ENCODE results near the gene P4HA2. TPM values are rescaled to one million over a fixed set of nuclear protein-coding genes. Genes with fewer than 3 reads are reported as not detected.

Gene P4HA2
- total and polyA plus RNA-seq, 9 of the 15 experiments (the other 6 are each of a cell fraction or from before 2014, with no cell fraction given) = 9.6 to 50.0 (median 12.7) TPM

DNA sequence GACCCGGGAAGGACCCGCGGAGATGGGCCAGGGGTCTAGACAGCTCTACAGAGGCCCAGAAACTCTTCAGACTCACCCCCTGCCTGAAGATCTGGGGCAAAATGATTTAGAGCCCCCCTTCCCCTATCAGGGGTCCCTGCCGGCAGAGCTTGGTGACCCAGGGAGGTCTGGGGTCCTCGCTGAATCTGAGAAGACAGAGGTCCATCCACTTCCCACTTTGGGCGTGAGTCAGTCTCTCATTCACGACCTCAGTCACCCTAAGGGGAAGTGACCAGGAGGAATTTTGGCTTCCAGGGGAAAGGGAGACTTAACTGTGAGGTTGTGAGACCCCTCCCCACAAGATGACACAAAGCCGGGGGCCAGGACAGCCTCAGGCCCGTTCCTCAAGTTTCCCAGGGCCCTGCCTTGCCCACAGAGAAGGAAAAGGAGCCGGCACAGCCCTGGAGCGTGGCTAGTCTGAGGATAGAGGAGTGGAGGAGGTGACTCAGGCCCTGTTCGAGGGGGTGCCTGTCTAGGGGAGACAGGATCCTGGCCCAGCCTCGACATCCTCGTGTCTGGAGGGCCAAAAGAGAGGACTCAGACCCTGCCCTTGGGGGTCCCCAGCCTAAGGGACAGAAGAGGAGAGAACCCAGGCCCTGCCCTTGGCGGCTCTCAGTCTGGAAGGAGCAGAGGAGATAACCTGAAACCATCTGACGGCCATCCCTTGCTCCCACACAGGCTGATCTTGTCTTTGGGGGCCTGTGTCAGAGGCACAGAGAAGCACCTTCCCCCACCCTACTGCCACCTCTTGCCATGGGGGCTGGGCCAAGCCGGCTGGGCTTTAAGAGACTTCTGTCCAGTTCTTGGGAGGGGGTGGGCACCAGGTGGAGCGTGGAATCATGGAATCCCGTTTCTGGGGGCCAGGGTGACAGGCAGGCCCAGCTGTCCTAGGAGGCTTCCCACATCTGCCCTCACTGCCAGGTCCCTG, 30.7 kb upstream of the P4HA2 start (continued):
- TF ChIP-seq ZFX (CRISPR knock-in tag; IDR thresholded peaks at IDR 0.05) (peak; percentile 46), ZBTB7A (IDR thresholded peaks at IDR 0.05; ENCODE audit: borderline replicate concordance, control insufficient read depth, low read depth, low read length) (peak; percentile 36), ZNF121 (CRISPR knock-in tag; conservative IDR thresholded peaks at IDR 0.05) (no peak), SMARCA5 (IDR thresholded peaks at IDR 0.05) (no peak), POLR2AphosphoS2 (IDR thresholded peaks at IDR 0.05; ENCODE audit: low read length) (no peak), MAZ (CRISPR knock-in tag; conservative IDR thresholded peaks at IDR 0.05 in 1 of 2, IDR thresholded peaks at IDR 0.05 in 1 of 2) (no peak), ZNF507 (tag; conservative IDR thresholded peaks at IDR 0.05) (no peak), HNRNPK (IDR thresholded peaks at IDR 0.05; ENCODE audit: low read depth, low read length, poor library complexity, severe bottlenecking) (no peak), HNRNPUL1 (IDR thresholded peaks at IDR 0.05; ENCODE audit: low read length) (no peak), CBX8 (IDR thresholded peaks at IDR 0.05; ENCODE audit: borderline replicate concordance, extremely low read depth, low read depth, low read length, poor library complexity, severe bottlenecking) (no peak), KAT7 (CRISPR knock-in tag; IDR thresholded peaks at IDR 0.05; ENCODE audit: borderline replicate concordance) (0 out of 2 replicates have a peak, but pooled peaks have one; percentile 68), ZNF764 (CRISPR knock-in tag; IDR thresholded peaks at IDR 0.05; ENCODE audit: low read depth) (no peak), JUND (IDR thresholded peaks at IDR 0.05; ENCODE audit: borderline replicate concordance, low read depth, low read length) (0 out of 2 replicates have a peak, but pooled peaks have one; percentile 34), JUND (tag; IDR thresholded peaks at IDR 0.05; ENCODE audit: borderline replicate concordance, low read depth, low read length) (no peak), NFE2 (IDR thresholded peaks at IDR 0.05; ENCODE audit: low read depth) (no peak)
- TF ChIP-seq, protein P1, sequence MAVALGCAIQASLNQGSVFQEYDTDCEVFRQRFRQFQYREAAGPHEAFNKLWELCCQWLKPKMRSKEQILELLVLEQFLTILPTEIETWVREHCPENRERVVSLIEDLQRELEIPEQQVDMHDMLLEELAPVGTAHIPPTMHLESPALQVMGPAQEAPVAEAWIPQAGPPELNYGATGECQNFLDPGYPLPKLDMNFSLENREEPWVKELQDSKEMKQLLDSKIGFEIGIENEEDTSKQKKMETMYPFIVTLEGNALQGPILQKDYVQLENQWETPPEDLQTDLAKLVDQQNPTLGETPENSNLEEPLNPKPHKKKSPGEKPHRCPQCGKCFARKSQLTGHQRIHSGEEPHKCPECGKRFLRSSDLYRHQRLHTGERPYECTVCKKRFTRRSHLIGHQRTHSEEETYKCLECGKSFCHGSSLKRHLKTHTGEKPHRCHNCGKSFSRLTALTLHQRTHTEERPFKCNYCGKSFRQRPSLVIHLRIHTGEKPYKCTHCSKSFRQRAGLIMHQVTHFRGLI (CRISPR knock-in tag; IDR thresholded peaks at IDR 0.05) = no peak
- TF ChIP-seq, protein P2, sequence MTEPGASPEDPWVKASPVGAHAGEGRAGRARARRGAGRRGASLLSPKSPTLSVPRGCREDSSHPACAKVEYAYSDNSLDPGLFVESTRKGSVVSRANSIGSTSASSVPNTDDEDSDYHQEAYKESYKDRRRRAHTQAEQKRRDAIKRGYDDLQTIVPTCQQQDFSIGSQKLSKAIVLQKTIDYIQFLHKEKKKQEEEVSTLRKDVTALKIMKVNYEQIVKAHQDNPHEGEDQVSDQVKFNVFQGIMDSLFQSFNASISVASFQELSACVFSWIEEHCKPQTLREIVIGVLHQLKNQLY (CRISPR knock-in tag; conservative IDR thresholded peaks at IDR 0.05) = no peak
- TF ChIP-seq, protein P3, sequence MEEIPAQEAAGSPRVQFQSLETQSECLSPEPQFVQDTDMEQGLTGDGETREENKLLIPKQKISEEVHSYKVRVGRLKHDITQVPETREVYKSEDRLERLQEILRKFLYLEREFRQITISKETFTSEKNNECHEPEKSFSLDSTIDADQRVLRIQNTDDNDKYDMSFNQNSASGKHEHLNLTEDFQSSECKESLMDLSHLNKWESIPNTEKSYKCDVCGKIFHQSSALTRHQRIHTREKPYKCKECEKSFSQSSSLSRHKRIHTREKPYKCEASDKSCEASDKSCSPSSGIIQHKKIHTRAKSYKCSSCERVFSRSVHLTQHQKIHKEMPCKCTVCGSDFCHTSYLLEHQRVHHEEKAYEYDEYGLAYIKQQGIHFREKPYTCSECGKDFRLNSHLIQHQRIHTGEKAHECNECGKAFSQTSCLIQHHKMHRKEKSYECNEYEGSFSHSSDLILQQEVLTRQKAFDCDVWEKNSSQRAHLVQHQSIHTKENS (CRISPR knock-in tag; IDR thresholded peaks at IDR 0.05) = no peak
- TF ChIP-seq, protein P4, sequence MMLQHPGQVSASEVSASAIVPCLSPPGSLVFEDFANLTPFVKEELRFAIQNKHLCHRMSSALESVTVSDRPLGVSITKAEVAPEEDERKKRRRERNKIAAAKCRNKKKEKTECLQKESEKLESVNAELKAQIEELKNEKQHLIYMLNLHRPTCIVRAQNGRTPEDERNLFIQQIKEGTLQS (IDR thresholded peaks at IDR 0.05) = 0 out of 2 replicates have a peak, but pooled peaks have one; percentile 22
- TF ChIP-seq, protein P4 (CRISPR knock-in tag; conservative IDR thresholded peaks at IDR 0.05) = no peak

Measured in K562 (cell line).